ENCODE results near the gene HLA-C. TPM values are rescaled to one million over a fixed set of nuclear protein-coding genes. Genes with fewer than 3 reads are reported as not detected.

Gene HLA-C
- total RNA-seq, 1 donor from 2014 or later: 762 TPM

DNA sequence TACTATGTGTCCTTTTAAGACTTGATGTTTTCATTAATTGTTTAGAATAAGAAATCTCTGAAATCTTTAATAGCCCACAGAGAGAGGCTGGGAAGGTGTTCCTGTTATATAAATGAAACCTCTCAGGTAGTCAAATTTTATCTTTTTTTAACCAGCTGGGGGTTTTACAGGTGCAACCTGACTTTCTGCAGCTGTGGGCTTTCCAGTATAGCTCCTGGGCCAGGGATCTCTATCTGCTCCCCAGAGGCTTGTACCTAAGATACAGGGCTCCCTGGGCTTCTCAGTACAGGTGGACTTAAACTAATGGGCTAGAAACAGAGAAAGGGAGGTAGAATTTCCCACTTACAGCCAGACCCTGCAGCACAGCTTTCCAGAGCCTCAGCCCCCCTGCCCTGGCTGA, 49.4 kb downstream of the HLA-C start:
- DNase-seq (no peak), ATAC-seq (ENCODE audit: low read depth) (no peak)
- peaks cover 4% of the 10 kb centered on the region for H3K36me3 Mint-ChIP-seq (ENCODE audit: low read depth)
- H3K9me3 Mint-ChIP-seq: peaks cover 5% of the 10 kb centered on the region
- H3K27me3 Mint-ChIP-seq: no peaks in the 10 kb centered on the region
- no peaks in the 10 kb centered on the region for H3K4me1 Mint-ChIP-seq
- ChIA-PET POLR2A (interaction anchor here (0.7 kb wide), 1 partner anchor 19 kb away, joined by 3 read pairs; no protein-coding TSS in a partner anchor), CTCF (no interaction called here)
- intact Hi-C loops (cut with micrococcal nuclease): no loop called here
- no peak overlapping the region for H3K27ac Mint-ChIP-seq
- H3K4me3 Mint-ChIP-seq: no peak overlapping the region
- TF ChIP-seq CTCF (IDR thresholded peaks at IDR 0.05): no peak

Other genes starting within 250 kb of the HLA-C start
- not detected in 2 replicates for gene C6orf15, start 159.5 kb downstream of the HLA-C start, total RNA-seq
- gene PSORS1C1, start 157.3 kb downstream of the HLA-C start, total RNA-seq: 0.49 and 0.93 TPM in 2 replicates
- not detected in 2 replicates for gene CDSN, start 151.6 kb downstream of the HLA-C start, total RNA-seq
- gene PSORS1C2, start 133.0 kb downstream of the HLA-C start, total RNA-seq: not detected in 2 replicates
- gene CCHCR1, start 114.3 kb downstream of the HLA-C start, total RNA-seq: 32.3 and 37.6 TPM in 2 replicates
- gene TCF19, start 113.5 kb downstream of the HLA-C start, total RNA-seq: 17.3 TPM in 2 replicates
- 2.3 and 4.7 TPM in 2 replicates for gene POU5F1, start 101.4 kb downstream of the HLA-C start, total RNA-seq
- 3,667 and 3,668 TPM in 2 replicates for gene HLA-B, start 85.1 kb upstream of the HLA-C start, total RNA-seq
- gene MICA, start 131.5 kb upstream of the HLA-C start, total RNA-seq: 8.9 and 9.0 TPM in 2 replicates
- gene MICB, start 226.1 kb upstream of the HLA-C start, total RNA-seq: 17.2 and 17.6 TPM in 2 replicates